A549 (cell line): ENCODE results near the gene SLF2.

Source experiments
- CHD2 ChIP-seq: fragments of 150-350 bp; IDR thresholded peaks from 2 replicates; pipeline ENCODE4 v1.6.1; 2014; ENCODE audit warnings: low read length; ENCODE audit not compliant: partially characterized antibody
- MAZ ChIP-seq: fragments of 150-350 bp; IDR thresholded peaks from 2 replicates; pipeline ENCODE4 v1.6.1; 2014; ENCODE audit warnings: antibody characterized with exemption, low read depth, low read length, borderline replicate concordance
- TF ChIP-seq, protein P1 (sequence below): fragments of 250-450 bp; sonication (Bioruptor Pico); IDR thresholded peaks from 2 replicates; pipeline ENCODE4 v1.5.0; 2020; ENCODE audit warnings: low read depth, mild to moderate bottlenecking, moderate library complexity

DNA sequence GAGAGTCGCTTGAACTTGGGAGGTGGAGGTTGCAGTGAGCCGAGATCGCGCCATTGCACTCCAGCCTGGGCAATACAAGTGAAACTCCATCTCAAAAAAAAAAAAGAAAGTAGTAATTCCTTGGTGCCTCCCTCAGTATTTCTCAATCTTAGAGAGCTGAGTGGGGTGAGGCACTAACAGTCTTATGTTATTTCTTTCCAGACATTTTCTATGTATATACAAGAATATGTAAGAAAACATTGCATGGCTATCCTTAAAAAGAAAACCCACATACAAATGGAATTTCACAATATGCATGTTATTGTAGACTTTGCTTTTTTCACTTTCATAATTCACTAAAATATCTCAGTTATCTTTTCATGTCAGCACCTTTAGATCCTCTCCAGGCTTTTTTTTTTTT is 13.6 kb upstream of the SLF2 start:
- TF ChIP-seq CHD2 (no peak), MAZ (no peak)
- TF ChIP-seq, protein P1, sequence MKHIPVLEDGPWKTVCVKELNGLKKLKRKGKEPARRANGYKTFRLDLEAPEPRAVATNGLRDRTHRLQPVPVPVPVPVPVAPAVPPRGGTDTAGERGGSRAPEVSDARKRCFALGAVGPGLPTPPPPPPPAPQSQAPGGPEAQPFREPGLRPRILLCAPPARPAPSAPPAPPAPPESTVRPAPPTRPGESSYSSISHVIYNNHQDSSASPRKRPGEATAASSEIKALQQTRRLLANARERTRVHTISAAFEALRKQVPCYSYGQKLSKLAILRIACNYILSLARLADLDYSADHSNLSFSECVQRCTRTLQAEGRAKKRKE: no peak
